Erythroblast (primary cell): Measurements from ENCODE around the gene BMP8B.

Experiments used
- GATA1 ChIP-seq: IDR thresholded peaks from 2 replicates; pipeline ENCODE4 v1.6.1; 2011; ENCODE audit warnings: low read depth, mild to moderate bottlenecking, control low read depth, low read length, moderate library complexity
- POLR2A ChIP-seq: IDR thresholded peaks from 2 replicates; pipeline ENCODE4 v1.6.1; 2011; ENCODE audit warnings: mild to moderate bottlenecking, low read length

DNA sequence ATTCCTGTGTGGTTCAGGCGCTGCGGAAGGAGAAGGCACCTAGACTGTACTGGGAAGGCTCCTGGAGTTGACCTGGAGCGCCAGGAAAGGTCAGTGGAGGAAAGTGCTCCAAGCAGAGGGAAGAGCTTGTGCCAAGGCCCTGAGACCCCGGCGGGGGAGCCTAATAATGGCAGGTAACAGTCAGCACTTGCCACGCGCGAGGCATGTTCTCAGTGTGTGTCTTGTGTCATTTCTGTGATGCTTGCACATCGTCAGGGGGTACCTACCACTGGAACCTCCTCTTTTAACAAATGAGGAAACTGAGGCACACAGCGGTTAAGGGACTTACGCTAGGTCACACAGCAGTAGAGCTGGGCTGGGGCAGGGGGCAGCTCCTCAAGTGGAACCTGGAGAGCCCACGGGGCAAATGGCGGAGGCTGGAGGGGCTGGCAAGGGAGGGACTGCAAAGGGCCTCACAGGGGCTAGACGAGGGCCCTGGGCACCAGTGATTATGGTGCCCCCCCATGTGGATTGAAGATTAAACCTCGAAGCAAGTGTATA is 976 bp upstream of the BMP8B start:
- TF ChIP-seq POLR2A: no peak
- no peak for TF ChIP-seq GATA1
